Vagina (tissue), 2 donors: ENCODE measurements around the gene KCNH1. TPM values are rescaled to one million over a fixed set of nuclear protein-coding genes. Genes with fewer than 3 reads are reported as not detected.

ENCODE experiments used
- DNase-seq, 2 donors: peaks; one replicate each; pipeline ENCODE4 v3.0.0-alpha.2; 2017; ENCODE audit errors: extremely low spot score in 2 of 2
- H3K27ac ChIP-seq: fragments of 200-600 bp; sonication (generic); one replicate; pipeline ENCODE4 v1.5.1; 2019
- H3K27me3 ChIP-seq: fragments of 200-600 bp; sonication (generic); one replicate; pipeline ENCODE4 v1.5.1; 2019
- H3K36me3 ChIP-seq, 2 donors: fragments of 200-600 bp; sonication (generic); one replicate each; pipeline ENCODE4 v1.5.1; 2017 to 2019
- H3K4me1 ChIP-seq: fragments of 200-600 bp; sonication (generic); one replicate; pipeline ENCODE4 v1.5.1; 2019
- H3K4me3 ChIP-seq, 2 donors: fragments of 200-600 bp; sonication (generic); 1 replicate in 1 of 2; 2 replicates in 1 of 2; pipeline ENCODE4 v1.5.1; 2016 to 2019
- H3K9me3 ChIP-seq: fragments of 200-600 bp; sonication (generic); one replicate; pipeline ENCODE4 v1.5.1; 2019
- CTCF ChIP-seq, 3 experiments: fragments of 450-650 bp in 2 of 3; fragments of 200-600 bp in 1 of 3; sonication (generic) in 1 of 3; IDR thresholded peaks; one replicate each; pipeline ENCODE4 v1.5.1; 2017 to 2019; ENCODE audit warnings: antibody characterized with exemption in 3 of 3, mild to moderate bottlenecking in 2 of 3, moderate library complexity in 2 of 3
- POLR2A ChIP-seq, 2 donors: fragments of 450-650 bp; IDR thresholded peaks; one replicate each; pipeline ENCODE4 v1.6.1; 2017; ENCODE audit warnings: antibody characterized with exemption in 2 of 2, mild to moderate bottlenecking in 2 of 2, moderate library complexity in 2 of 2
- POLR2AphosphoS5 ChIP-seq, 2 donors: sonication (generic); formaldehyde crosslinking; IDR thresholded peaks; one replicate each; pipeline ENCODE4 v1.9.0; 2017; ENCODE audit warnings: antibody characterized with exemption in 2 of 2, mild to moderate bottlenecking in 2 of 2, low read depth in 1 of 2; ENCODE audit not compliant: insufficient read depth in 1 of 2
- intact Hi-C: fragments of 100-400 bp; cut with DNase I; formaldehyde crosslinking; loops from one replicate; pipeline ENCODE4 v1.15.1; 2023
- total RNA-seq: library from RNA; depleted of rRNA; stranded (reverse); fragments of >200 nt; gene quantifications from one replicate; pipeline ENCODE4 v1.2.3, GENCODE V29; 2016

The KCNH1 gene
- total RNA-seq, 1 donor from 2014 or later, result 3.9 TPM

GRCh38 chr1:210769473-210769872 lies 364.5 kb downstream of the KCNH1 start:
- TF ChIP-seq POLR2A (IDR thresholded peaks at IDR 0.05) (no peak), CTCF (IDR thresholded peaks at IDR 0.05) (no peak), POLR2AphosphoS5 (IDR thresholded peaks at IDR 0.05; ENCODE audit: insufficient read depth in 1 of 2, low read depth in 1 of 2) (no peak)
- intact Hi-C loops, result no loop called here
- H3K36me3 ChIP-seq, result no peaks in the 10 kb centered on the region

GRCh38 chr1:210764536-210764935 lies 369.4 kb downstream of the KCNH1 start:
- H3K27ac ChIP-seq, result no peak overlapping the region
- H3K36me3 ChIP-seq, result no peaks in the 10 kb centered on the region
- H3K4me3 ChIP-seq, result no peak overlapping the region
- intact Hi-C loops, result no loop called here
- DNase-seq, result no peak
- no peaks in the 10 kb centered on the region for H3K9me3 ChIP-seq
- no peaks in the 10 kb centered on the region for H3K4me1 ChIP-seq
- no peaks in the 10 kb centered on the region for H3K27me3 ChIP-seq
- TF ChIP-seq POLR2AphosphoS5 (IDR thresholded peaks at IDR 0.05; ENCODE audit: insufficient read depth in 1 of 2, low read depth in 1 of 2) (no peak), POLR2A (IDR thresholded peaks at IDR 0.05) (no peak), CTCF (IDR thresholded peaks at IDR 0.05) (no peak)

More at GRCh38 chr1:210769473-210769872, 364.5 kb downstream of the KCNH1 start:
- Histone ChIP-seq H3K27me3 (no peaks in the 10 kb centered on the region), H3K4me3 (no peak overlapping the region), H3K9me3 (no peaks in the 10 kb centered on the region), H3K27ac (no peak overlapping the region), H3K4me1 (no peaks in the 10 kb centered on the region)
- no peak for DNase-seq

GRCh38 chr1:210758761-210759160 lies 375.2 kb downstream of the KCNH1 start:
- TF ChIP-seq POLR2AphosphoS5 (IDR thresholded peaks at IDR 0.05; ENCODE audit: insufficient read depth in 1 of 2, low read depth in 1 of 2), result no peak
- TF ChIP-seq CTCF (IDR thresholded peaks at IDR 0.05), result no peak
- TF ChIP-seq POLR2A (IDR thresholded peaks at IDR 0.05), result no peak
- H3K4me1 ChIP-seq, result no peaks in the 10 kb centered on the region
- H3K9me3 ChIP-seq, result no peaks in the 10 kb centered on the region
- peak in 1 of 2 donors; percentile 67 for DNase-seq
- intact Hi-C loops, result no loop called here
- H3K27ac ChIP-seq, result no peak overlapping the region
- H3K36me3 ChIP-seq, result no peaks in the 10 kb centered on the region
- no peaks in the 10 kb centered on the region for H3K27me3 ChIP-seq
- no peak overlapping the region for H3K4me3 ChIP-seq

GRCh38 chr1:210758261-210758660 lies 375.7 kb downstream of the KCNH1 start:
- peak; percentile 47 to 91 for DNase-seq
- H3K4me3 ChIP-seq, result no peak overlapping the region
- intact Hi-C loops, result no loop called here

More at GRCh38 chr1:210758261-210758660, 375.7 kb downstream of the KCNH1 start:
- Histone ChIP-seq H3K4me1 (no peaks in the 10 kb centered on the region), H3K36me3 (no peaks in the 10 kb centered on the region), H3K27ac (no peak overlapping the region), H3K27me3 (no peaks in the 10 kb centered on the region), H3K9me3 (no peaks in the 10 kb centered on the region)
- TF ChIP-seq POLR2A (IDR thresholded peaks at IDR 0.05) (no peak), CTCF (IDR thresholded peaks at IDR 0.05) (no peak), POLR2AphosphoS5 (IDR thresholded peaks at IDR 0.05; ENCODE audit: insufficient read depth in 1 of 2, low read depth in 1 of 2) (no peak)
